PFSK-1 (cell line): Measurements from ENCODE around the gene PHACTR3.

Experiments used
- FOXP2 ChIP-seq: optimal IDR thresholded peaks from 2 replicates; pipeline ENCODE3; 2011; ENCODE audit warnings: borderline replicate concordance, control low read depth, inconsistent platforms; ENCODE audit not compliant: insufficient read depth; ENCODE audit errors: extremely low read length, extremely low read depth
- POLR2AphosphoS5 ChIP-seq: IDR thresholded peaks from 2 replicates; pipeline ENCODE4 v1.6.1; 2012; ENCODE audit warnings: low read depth, mild to moderate bottlenecking, control low read depth, low read length, moderate library complexity
- SIN3A ChIP-seq: IDR thresholded peaks from 2 replicates; pipeline ENCODE4 v1.6.1; 2012; ENCODE audit warnings: mild to moderate bottlenecking, low read length, moderate library complexity, borderline replicate concordance; ENCODE audit not compliant: insufficient read depth
- TAF1 ChIP-seq: IDR thresholded peaks from 2 replicates; pipeline ENCODE4 v1.6.1; 2012; ENCODE audit warnings: low read length, control low read depth, borderline replicate concordance; ENCODE audit not compliant: insufficient read depth
- TF ChIP-seq, protein P1 (sequence below), 2 experiments: IDR thresholded peaks; 2 replicates each; pipeline versions ENCODE4 v1.6.1 to v1.8.0; 2011 to 2012; ENCODE audit warnings: low read depth in 2 of 2, low read length in 2 of 2, control low read depth in 1 of 2, inconsistent platforms in 1 of 2, mild to moderate bottlenecking in 1 of 2, moderate library complexity in 1 of 2; ENCODE audit not compliant: insufficient read depth in 1 of 2

The PHACTR3 gene

GRCh38 chr20:59586613-59587012, 17.7 kb upstream of the PHACTR3 start:
- TF ChIP-seq SIN3A: no peak
- TF ChIP-seq POLR2AphosphoS5: no peak
- no peak for TF ChIP-seq TAF1
- no peak for TF ChIP-seq FOXP2
- TF ChIP-seq, protein P1, sequence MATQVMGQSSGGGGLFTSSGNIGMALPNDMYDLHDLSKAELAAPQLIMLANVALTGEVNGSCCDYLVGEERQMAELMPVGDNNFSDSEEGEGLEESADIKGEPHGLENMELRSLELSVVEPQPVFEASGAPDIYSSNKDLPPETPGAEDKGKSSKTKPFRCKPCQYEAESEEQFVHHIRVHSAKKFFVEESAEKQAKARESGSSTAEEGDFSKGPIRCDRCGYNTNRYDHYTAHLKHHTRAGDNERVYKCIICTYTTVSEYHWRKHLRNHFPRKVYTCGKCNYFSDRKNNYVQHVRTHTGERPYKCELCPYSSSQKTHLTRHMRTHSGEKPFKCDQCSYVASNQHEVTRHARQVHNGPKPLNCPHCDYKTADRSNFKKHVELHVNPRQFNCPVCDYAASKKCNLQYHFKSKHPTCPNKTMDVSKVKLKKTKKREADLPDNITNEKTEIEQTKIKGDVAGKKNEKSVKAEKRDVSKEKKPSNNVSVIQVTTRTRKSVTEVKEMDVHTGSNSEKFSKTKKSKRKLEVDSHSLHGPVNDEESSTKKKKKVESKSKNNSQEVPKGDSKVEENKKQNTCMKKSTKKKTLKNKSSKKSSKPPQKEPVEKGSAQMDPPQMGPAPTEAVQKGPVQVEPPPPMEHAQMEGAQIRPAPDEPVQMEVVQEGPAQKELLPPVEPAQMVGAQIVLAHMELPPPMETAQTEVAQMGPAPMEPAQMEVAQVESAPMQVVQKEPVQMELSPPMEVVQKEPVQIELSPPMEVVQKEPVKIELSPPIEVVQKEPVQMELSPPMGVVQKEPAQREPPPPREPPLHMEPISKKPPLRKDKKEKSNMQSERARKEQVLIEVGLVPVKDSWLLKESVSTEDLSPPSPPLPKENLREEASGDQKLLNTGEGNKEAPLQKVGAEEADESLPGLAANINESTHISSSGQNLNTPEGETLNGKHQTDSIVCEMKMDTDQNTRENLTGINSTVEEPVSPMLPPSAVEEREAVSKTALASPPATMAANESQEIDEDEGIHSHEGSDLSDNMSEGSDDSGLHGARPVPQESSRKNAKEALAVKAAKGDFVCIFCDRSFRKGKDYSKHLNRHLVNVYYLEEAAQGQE (IDR thresholded peaks at IDR 0.05; ENCODE audit: insufficient read depth in 1 of 2, low read depth in 2 of 2, low read length in 2 of 2): no peak

DNA sequence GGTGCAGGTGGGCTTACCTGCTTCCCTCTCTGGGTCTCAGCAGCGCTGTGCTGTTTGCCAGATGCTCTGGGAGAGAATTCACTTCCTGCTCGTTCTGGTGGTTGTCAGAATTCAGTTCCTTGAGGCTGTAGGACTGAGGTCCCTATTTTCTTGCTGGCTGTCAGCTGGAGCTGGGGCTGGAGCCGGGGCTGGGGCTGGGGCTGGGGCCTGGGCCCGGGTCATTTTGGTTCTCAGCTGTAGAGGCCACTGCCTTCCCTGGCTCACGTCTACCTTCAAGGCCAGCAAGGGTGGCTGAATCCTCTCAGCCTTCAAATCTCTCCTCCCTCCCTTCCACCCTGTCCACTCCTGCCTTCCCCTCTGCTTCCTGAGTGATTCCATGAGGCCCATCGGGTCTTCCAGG, 16.8 kb upstream of the PHACTR3 start:
- TF ChIP-seq SIN3A (no peak), FOXP2 (no peak)

DNA sequence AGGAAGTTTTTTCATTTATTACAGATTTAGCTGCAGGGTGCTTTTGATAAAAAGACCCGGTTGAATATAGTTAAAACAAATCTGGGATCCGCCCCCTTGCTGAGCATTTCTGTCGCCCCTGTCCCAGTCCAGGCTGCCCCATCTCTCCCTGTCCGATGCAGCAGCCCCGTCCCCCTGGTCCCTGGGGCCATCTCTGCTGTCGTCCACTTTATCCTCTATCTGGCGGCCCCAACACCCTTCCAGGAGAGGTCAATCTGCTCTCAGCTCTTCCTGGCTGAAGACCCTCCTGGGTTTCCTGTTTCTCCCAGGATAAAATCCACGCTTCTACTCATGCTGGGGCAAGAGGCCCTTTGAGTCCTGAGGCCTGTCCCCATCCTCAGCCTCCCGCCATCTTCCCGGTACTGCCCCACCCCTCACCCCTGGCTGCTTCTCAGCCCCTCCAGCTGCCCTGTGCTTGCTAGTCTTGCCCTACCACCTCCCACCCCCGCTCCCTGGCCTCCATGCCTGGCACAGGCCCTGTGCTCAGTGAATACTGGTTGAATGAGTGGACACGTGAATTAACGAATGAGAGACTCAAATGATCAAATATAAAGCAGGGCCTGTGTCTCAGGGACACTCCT, 16.0 kb upstream of the PHACTR3 start:
- TF ChIP-seq, protein P1 (IDR thresholded peaks at IDR 0.05; ENCODE audit: insufficient read depth in 1 of 2, low read depth in 2 of 2, low read length in 2 of 2): no peak
- TF ChIP-seq FOXP2: no peak
- TF ChIP-seq SIN3A: no peak
- TF ChIP-seq TAF1: no peak
- TF ChIP-seq POLR2AphosphoS5: no peak

- no peak for TF ChIP-seq POLR2AphosphoS5
- no peak for TF ChIP-seq FOXP2
- no peak for TF ChIP-seq TAF1
- TF ChIP-seq, protein P1 (IDR thresholded peaks at IDR 0.05; ENCODE audit: insufficient read depth in 1 of 2, low read depth in 2 of 2, low read length in 2 of 2): no peak
- TF ChIP-seq SIN3A: no peak
Observed at GRCh38 chr20:59589086-59589684, 15.2 kb upstream of the PHACTR3 start.

DNA sequence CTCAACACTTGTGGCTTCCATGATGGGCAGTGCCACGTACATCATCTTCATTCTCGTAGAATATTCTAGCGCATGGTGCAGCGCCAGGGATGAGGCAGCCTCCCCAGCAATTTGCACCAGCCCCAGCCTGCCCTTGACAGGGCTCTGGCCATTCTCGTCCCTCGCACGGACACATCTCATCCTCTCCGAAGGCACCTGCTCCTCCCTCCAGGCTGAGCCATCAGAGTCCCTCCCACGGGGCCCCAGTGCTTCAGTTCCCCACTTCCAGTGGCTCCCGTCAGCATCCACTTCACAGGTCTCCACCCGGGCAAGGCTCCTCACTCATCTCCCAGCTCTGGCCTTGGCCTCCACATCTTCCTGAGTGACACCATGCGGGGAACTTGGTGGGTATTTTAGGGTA, 13.3 kb upstream of the PHACTR3 start:
- TF ChIP-seq, protein P1 (IDR thresholded peaks at IDR 0.05; ENCODE audit: insufficient read depth in 1 of 2, low read depth in 2 of 2, low read length in 2 of 2): no peak
- TF ChIP-seq POLR2AphosphoS5: no peak
- no peak for TF ChIP-seq FOXP2
- no peak for TF ChIP-seq SIN3A
- TF ChIP-seq TAF1: no peak
